Measurements from ENCODE around the gene CSF2.

CSF2 gene

GRCh38 chr5:132067451-132067850 lies 6.1 kb upstream of the CSF2 start:
- H3K36me3 ChIP-seq (ENCODE audit: low read depth), result no peaks in the 10 kb centered on the region
- TF ChIP-seq, protein P1, sequence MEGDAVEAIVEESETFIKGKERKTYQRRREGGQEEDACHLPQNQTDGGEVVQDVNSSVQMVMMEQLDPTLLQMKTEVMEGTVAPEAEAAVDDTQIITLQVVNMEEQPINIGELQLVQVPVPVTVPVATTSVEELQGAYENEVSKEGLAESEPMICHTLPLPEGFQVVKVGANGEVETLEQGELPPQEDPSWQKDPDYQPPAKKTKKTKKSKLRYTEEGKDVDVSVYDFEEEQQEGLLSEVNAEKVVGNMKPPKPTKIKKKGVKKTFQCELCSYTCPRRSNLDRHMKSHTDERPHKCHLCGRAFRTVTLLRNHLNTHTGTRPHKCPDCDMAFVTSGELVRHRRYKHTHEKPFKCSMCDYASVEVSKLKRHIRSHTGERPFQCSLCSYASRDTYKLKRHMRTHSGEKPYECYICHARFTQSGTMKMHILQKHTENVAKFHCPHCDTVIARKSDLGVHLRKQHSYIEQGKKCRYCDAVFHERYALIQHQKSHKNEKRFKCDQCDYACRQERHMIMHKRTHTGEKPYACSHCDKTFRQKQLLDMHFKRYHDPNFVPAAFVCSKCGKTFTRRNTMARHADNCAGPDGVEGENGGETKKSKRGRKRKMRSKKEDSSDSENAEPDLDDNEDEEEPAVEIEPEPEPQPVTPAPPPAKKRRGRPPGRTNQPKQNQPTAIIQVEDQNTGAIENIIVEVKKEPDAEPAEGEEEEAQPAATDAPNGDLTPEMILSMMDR (IDR thresholded peaks at IDR 0.05; ENCODE audit: poor library complexity, severe bottlenecking), result no peak
- H3K9me3 ChIP-seq (ENCODE audit: severe bottlenecking), result no peaks in the 10 kb centered on the region
- no peak overlapping the region for H3K27ac ChIP-seq (ENCODE audit: poor library complexity, severe bottlenecking)
- DNase-seq (ENCODE audit: low spot score), result no peak
- no peaks in the 10 kb centered on the region for H3K4me1 ChIP-seq (ENCODE audit: insufficient read depth, poor library complexity, severe bottlenecking)
- no peak overlapping the region for H3K4me3 ChIP-seq (ENCODE audit: severe bottlenecking)
- ATAC-seq (ENCODE audit: low read depth), result no peak
- H3K27me3 ChIP-seq (ENCODE audit: insufficient read depth, poor library complexity, severe bottlenecking), result no peaks in the 10 kb centered on the region

GRCh38 chr5:132067941-132068808 lies 5.4 kb upstream of the CSF2 start:
- no peaks in the 10 kb centered on the region for H3K9me3 ChIP-seq (ENCODE audit: severe bottlenecking)
- TF ChIP-seq, protein P1 (IDR thresholded peaks at IDR 0.05; ENCODE audit: poor library complexity, severe bottlenecking), result no peak
- no peaks in the 10 kb centered on the region for H3K27me3 ChIP-seq (ENCODE audit: insufficient read depth, poor library complexity, severe bottlenecking)
- no peaks in the 10 kb centered on the region for H3K36me3 ChIP-seq (ENCODE audit: low read depth)
- no peak overlapping the region for H3K27ac ChIP-seq (ENCODE audit: poor library complexity, severe bottlenecking)
- H3K4me3 ChIP-seq (ENCODE audit: severe bottlenecking), result no peak overlapping the region
- peaks cover 5% of the 10 kb centered on the region for H3K4me1 ChIP-seq (ENCODE audit: insufficient read depth, poor library complexity, severe bottlenecking)
- DNase-seq (ENCODE audit: low spot score), result no peak
- no peak for ATAC-seq (ENCODE audit: low read depth)

GRCh38 chr5:132069561-132069960 lies 4.0 kb upstream of the CSF2 start:
- DNase-seq (ENCODE audit: low spot score) (peak; percentile 57), ATAC-seq (ENCODE audit: low read depth) (no peak)
- Histone ChIP-seq H3K27ac (ENCODE audit: poor library complexity, severe bottlenecking) (no peak overlapping the region), H3K36me3 (ENCODE audit: low read depth) (no peaks in the 10 kb centered on the region), H3K4me1 (ENCODE audit: insufficient read depth, poor library complexity, severe bottlenecking) (peaks cover 19% of the 10 kb centered on the region), H3K4me3 (ENCODE audit: severe bottlenecking) (no peak overlapping the region), H3K27me3 (ENCODE audit: insufficient read depth, poor library complexity, severe bottlenecking) (no peaks in the 10 kb centered on the region), H3K9me3 (ENCODE audit: severe bottlenecking) (no peaks in the 10 kb centered on the region)
- TF ChIP-seq, protein P1 (IDR thresholded peaks at IDR 0.05; ENCODE audit: poor library complexity, severe bottlenecking), result no peak

DNA sequence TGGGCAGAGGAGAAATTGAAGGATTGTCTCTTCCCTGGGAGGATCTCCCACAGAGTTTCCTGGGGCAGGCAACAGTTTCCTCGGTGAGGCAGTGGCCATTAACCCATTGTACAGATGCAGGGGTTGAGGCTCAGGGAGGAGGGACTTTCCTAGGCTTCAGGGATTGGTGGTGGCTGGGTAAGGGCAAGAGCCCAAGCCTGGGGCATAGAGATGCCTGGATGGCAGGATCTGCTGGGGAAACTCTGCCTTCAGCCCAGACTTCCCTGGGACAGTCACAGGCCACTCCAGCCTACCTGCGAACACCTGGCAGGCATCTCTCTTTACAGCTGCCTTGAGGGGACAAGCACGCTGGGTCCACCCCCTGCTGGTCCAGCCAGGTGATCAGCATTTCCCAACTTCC lies 3.6 kb upstream of the CSF2 start:
- ATAC-seq (ENCODE audit: low read depth) (no peak), DNase-seq (ENCODE audit: low spot score) (no peak)
- Histone ChIP-seq H3K4me3 (ENCODE audit: severe bottlenecking) (no peak overlapping the region), H3K27ac (ENCODE audit: poor library complexity, severe bottlenecking) (no peak overlapping the region), H3K27me3 (ENCODE audit: insufficient read depth, poor library complexity, severe bottlenecking) (no peaks in the 10 kb centered on the region), H3K36me3 (ENCODE audit: low read depth) (no peaks in the 10 kb centered on the region), H3K4me1 (ENCODE audit: insufficient read depth, poor library complexity, severe bottlenecking) (peaks cover 24% of the 10 kb centered on the region), H3K9me3 (ENCODE audit: severe bottlenecking) (no peaks in the 10 kb centered on the region)
- TF ChIP-seq, protein P1 (IDR thresholded peaks at IDR 0.05; ENCODE audit: poor library complexity, severe bottlenecking), result no peak
